HG03108 (cell line): ENCODE results near the gene PNLIPRP3.
"Not testable (repeated sequence)": the region's sequence is repeated elsewhere in the genome, so short reads cannot be mapped to it uniquely, and the experiment has no call there.

Source experiments
- ATAC-seq: cut with Tn5 transposase; IDR thresholded peaks from one replicate; pipeline ENCODE4 v1.9.1; 2021; ENCODE audit warnings: moderate library complexity; ENCODE audit not compliant: unreplicated experiment

Gene PNLIPRP3

GRCh38 chr10:116427671-116428070, at the start of gene PNLIPRP3:
Gene PNLIPRP3, plus strand, starts transcription at chr10:116427847. Its CDS starts 166 bp downstream, at chr10:116428013.
- ATAC-seq, result no peak

DNA sequence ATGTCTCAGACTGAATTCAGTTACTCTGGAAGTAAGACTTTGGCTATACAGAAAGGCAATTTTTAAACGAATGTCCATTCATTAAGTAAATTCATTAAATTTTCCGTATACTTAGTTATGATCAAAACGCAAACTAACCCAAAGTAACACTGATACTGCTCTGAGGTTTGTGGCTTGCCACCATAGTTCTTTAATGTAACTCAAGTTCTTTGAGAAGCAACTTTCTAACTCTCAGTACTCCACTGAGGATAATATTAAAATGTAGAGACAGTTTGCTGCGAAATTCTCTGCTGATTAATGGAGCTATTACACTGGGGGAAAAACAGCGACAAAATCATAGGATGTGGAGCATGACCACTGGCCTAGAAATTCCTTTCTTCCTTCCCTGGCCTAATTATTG, 45.4 kb upstream of the PNLIPRP3 start:
- ATAC-seq, result no peak

GRCh38 chr10:116385311-116385710, 42.3 kb upstream of the PNLIPRP3 start:
- ATAC-seq, result no peak

GRCh38 chr10:116385994-116386809, 41.4 kb upstream of the PNLIPRP3 start:
- no peak for ATAC-seq

- ATAC-seq, result not testable (repeated sequence)
Observed at GRCh38 chr10:116393246-116393831, 34.3 kb upstream of the PNLIPRP3 start.

- no peak for ATAC-seq
Observed at GRCh38 chr10:116395223-116395985, 32.2 kb upstream of the PNLIPRP3 start.

DNA sequence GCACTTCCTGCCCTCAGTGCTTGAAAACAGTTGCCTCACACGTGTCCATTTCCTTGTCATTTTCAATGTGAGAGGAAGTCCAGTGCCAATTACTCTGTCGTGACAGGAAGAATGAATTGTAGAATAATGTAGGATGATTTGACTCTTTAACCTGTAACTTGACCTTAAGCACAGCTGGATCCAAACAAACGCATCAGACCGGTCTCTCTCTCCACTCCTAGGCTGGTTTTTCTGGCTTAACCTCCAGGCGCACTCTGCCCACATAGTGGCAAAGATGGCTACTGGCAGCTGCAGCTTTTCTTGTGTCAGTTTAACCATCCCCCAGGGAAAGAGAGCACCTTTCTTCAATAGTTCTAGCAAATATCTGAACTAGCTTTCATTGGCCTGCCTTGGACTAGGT, 29.4 kb upstream of the PNLIPRP3 start:
- no peak for ATAC-seq

DNA sequence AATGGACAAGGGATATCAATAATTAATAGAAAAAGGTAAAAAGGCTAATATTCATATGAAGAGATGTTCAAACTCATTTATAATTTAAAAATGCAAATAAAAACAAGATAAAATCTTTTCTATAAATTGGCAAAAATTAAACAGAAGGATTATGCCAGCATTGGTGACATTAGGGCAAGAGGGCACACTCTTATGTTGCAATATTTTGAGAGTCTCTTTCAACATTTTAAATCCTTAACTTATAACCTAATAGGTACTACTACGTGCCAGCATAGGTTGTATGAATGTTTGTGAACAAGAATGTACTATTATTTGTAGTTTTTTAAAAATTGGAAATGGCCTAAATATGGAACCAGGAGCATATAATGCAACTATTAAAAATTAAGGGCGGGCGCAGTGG, 24.8 kb upstream of the PNLIPRP3 start:
- ATAC-seq, result no peak

GRCh38 chr10:116403740-116404250, 23.9 kb upstream of the PNLIPRP3 start:
- ATAC-seq, result no peak

DNA sequence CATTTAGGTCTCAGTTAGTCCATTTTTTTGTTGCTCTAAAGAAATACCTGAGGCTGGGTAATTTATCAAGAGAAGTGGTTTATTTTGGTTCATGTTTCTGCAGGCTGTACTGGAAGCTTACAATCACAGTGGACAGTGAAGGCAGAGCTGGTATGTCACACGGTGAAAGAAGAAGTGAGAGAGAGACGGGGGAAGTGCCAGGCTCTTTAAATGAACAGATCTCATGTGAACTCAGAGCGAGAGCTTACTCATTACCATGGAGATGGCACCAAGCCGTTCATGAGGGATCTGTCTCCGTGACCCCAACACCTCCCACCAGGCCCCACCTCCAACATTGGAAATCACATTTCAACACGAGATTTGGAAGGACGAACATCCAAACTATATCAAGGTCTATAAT, 18.9 kb upstream of the PNLIPRP3 start:
- no peak for ATAC-seq

DNA sequence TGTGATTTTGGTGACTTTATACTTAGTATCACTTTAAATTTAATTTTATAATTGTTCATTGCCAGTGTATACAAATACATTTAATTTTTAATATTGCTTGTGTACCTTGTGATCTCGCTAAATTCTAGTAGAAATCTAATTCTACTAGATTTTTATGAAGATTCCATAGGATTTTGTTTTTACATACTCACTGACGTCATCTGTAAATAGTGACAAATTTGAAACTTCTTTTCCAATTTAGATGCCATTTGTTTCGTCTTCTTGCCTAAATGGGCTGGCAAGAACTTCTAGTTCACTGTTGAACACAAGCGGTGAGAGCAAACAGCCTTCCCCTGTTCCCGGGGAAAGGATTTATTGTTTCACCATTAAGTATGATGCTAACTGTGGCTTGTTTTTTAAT, 17.3 kb upstream of the PNLIPRP3 start:
- ATAC-seq, result no peak

GRCh38 chr10:116417821-116418220, 9.8 kb upstream of the PNLIPRP3 start:
- no peak for ATAC-seq

- no peak for ATAC-seq
Observed at GRCh38 chr10:116418389-116418788, 9.3 kb upstream of the PNLIPRP3 start.

DNA sequence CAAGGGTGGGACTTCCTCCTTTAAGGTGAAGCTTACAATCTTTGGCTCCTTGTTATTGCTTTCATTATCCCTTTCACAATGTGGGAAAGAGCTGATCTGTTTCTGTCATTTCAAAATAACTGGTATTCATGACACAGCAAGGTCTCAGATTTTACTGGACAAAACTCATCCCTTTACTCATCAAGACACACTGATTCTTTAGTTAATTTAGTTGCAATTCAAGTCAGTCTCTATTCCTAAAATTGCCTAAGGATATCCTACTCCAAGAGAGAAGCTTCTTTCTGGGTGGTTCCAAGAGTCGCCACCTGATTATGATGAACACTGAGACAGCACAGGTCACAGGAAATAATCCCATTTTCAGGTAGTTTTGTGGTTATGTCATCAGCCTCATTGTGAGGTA, 5.8 kb upstream of the PNLIPRP3 start:
- no peak for ATAC-seq

DNA sequence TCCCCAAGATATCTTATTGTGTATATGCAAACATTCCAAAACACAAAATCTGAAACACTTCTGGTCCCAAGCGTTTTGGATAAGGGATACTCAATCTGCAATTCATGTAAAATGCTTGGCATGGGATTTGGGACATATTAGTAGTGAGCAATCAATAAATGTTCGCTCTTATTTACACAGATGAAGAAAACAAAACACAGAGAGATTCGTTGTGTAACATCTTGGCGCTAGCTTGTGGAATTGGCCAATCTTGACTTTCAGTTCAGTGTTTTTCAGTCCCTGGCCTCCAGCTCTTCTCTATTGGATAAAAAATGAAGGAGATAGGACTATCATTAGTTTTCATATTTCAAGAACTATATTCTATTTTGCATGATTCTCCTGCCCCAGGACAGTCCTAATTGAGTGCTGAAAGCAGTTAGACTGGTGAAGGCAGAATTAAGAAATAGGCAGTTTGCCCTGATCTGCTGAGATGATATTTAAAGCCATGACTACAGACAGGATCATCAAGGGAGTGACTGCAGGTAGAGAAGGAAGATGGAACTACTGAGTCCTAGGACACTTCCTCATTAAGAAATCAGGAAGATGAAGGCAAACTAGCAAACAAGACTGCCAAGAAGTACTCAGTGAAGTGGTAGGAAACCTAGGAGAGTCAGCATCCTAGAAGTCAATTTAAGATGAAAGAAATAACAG, 1.8 kb downstream of the PNLIPRP3 start:
- no peak for ATAC-seq

DNA sequence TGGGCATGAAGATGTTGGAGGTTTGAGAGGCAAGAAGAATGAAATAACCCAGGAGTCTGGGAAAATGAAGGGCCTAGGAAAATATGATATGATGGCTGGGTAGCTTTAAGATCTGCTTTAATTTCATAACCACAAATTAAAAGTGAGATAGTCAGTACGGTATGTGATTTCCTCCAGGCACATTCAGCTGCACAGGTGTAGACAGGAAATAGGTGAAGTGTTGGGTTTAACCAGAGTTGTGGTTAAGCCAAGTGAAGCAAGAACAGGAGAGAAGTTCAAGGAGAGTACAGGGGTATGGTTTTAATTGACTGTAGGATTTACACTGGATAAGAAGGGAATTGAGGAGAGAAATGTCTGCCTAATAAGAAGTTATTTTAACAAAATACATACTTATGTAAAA, 2.6 kb downstream of the PNLIPRP3 start:
- no peak for ATAC-seq

DNA sequence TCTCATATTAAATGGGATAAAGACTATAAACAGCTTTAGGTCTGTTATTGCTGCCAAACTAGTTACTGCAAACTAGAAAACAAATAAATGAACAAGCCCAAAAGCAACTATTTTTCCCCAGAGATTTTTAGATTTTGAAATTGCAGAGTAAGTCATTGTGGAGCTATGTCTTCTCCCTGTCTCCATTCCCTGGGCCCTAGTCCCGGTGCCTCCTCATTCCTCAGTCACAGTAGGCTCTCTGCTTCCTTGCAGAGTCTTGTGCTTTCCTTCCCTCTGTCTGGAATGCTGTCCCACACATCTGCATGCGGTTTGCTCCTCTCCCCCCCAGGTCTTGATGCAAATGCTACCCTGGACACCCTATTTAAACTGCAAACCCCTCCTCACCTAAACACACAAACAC, 4.0 kb downstream of the PNLIPRP3 start:
- no peak for ATAC-seq

- ATAC-seq, result no peak
Observed at GRCh38 chr10:116437076-116437692, 9.5 kb downstream of the PNLIPRP3 start.

GRCh38 chr10:116440330-116441030, 12.8 kb downstream of the PNLIPRP3 start:
- ATAC-seq, result no peak
